GM12875 (cell line): Measurements from ENCODE around the gene SQSTM1.
"Not testable (repeated sequence)": the region's sequence is repeated elsewhere in the genome, so short reads cannot be mapped to it uniquely, and the experiment has no call there.

Source experiments
- H3K4me3 ChIP-seq: one replicate; pipeline ENCODE4 v1.5.1; 2011; ENCODE audit warnings: low read depth, low read length, control low read depth
- TF ChIP-seq, protein P1 (sequence below): IDR thresholded peaks from 2 replicates; pipeline ENCODE4 v1.5.1; 2011; ENCODE audit warnings: low read depth, mild to moderate bottlenecking, control low read depth, inconsistent platforms, low read length, moderate library complexity, borderline replicate concordance; ENCODE audit not compliant: insufficient read depth

Gene SQSTM1

DNA sequence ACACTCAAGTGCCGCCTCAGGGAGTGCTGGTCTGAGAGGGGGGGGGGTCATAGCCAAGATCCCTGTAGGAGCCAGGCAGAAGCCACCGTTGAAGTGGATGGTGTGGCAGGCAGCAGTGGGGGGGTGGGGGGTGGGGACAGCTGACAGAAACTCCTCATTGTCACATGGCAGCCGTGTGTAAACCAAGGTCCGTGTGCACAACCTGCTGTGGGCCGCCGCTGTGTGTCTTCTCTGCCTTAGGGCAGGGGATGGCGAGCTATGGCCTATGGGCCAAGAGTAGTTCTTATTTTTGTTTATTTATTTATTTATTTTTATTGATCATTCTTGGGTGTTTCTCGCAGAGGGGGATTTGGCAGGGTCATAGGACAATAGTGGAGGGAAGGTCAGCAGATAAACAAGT, 13.4 kb downstream of the SQSTM1 start:
- H3K4me3 ChIP-seq = no peak overlapping the region
- TF ChIP-seq, protein P1, sequence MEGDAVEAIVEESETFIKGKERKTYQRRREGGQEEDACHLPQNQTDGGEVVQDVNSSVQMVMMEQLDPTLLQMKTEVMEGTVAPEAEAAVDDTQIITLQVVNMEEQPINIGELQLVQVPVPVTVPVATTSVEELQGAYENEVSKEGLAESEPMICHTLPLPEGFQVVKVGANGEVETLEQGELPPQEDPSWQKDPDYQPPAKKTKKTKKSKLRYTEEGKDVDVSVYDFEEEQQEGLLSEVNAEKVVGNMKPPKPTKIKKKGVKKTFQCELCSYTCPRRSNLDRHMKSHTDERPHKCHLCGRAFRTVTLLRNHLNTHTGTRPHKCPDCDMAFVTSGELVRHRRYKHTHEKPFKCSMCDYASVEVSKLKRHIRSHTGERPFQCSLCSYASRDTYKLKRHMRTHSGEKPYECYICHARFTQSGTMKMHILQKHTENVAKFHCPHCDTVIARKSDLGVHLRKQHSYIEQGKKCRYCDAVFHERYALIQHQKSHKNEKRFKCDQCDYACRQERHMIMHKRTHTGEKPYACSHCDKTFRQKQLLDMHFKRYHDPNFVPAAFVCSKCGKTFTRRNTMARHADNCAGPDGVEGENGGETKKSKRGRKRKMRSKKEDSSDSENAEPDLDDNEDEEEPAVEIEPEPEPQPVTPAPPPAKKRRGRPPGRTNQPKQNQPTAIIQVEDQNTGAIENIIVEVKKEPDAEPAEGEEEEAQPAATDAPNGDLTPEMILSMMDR = no peak

DNA sequence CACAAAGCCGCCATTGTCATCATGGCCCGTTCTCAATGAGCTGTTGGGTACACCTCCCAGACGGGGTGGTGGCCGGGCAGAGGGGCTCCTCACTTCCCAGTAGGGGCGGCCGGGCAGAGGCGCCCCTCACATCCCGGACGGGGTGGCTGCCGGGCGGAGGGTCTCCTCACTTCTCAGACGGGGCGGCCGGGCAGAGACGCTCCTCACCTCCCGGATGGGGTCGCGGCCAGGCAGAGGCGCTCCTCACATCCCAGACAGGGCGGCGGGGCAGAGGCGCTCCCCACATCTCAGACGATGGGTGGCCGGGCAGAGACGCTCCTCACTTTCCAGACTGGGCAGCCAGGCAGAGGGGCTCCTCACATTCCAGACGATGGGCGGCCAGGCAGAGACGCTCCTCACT, 14.2 kb downstream of the SQSTM1 start:
- not testable (repeated sequence) for H3K4me3 ChIP-seq

GRCh38 chr5:179836225-179837019, 15.7 kb downstream of the SQSTM1 start:
- no peak overlapping the region for H3K4me3 ChIP-seq
- TF ChIP-seq, protein P1 = no peak

DNA sequence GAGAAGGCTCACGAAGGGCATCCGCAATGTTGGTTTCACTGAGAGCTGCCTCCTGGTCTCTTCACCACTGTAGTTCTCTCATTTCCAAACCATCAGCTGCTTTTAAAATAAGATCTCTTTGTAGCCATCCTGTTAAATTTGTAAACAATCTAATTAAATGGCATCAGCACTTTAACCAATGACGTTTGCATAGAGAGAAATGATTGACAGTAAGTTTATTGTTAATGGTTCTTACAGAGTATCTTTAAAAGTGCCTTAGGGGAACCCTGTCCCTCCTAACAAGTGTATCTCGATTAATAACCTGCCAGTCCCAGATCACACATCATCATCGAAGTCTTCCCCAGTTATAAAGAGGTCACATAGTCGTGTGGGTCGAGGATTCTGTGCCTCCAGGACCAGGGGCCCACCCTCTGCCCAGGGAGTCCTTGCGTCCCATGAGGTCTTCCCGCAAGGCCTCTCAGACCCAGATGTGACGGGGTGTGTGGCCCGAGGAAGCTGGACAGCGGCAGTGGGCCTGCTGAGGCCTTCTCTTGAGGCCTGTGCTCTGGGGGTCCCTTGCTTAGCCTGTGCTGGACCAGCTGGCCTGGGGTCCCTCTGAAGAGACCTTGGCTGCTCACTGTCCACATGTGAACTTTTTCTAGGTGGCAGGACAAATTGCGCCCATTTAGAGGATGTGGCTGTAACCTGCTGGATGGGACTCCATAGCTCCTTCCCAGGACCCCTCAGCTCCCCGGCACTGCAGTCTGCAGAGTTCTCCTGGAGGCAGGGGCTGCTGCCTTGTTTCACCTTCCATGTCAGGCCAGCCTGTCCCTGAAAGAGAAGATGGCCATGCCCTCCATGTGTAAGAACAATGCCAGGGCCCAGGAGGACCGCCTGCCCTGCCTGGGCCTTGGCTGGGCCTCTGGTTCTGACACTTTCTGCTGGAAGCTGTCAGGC, 16.6 kb downstream of the SQSTM1 start:
- H3K4me3 ChIP-seq = no peak overlapping the region
- TF ChIP-seq, protein P1 = no peak

DNA sequence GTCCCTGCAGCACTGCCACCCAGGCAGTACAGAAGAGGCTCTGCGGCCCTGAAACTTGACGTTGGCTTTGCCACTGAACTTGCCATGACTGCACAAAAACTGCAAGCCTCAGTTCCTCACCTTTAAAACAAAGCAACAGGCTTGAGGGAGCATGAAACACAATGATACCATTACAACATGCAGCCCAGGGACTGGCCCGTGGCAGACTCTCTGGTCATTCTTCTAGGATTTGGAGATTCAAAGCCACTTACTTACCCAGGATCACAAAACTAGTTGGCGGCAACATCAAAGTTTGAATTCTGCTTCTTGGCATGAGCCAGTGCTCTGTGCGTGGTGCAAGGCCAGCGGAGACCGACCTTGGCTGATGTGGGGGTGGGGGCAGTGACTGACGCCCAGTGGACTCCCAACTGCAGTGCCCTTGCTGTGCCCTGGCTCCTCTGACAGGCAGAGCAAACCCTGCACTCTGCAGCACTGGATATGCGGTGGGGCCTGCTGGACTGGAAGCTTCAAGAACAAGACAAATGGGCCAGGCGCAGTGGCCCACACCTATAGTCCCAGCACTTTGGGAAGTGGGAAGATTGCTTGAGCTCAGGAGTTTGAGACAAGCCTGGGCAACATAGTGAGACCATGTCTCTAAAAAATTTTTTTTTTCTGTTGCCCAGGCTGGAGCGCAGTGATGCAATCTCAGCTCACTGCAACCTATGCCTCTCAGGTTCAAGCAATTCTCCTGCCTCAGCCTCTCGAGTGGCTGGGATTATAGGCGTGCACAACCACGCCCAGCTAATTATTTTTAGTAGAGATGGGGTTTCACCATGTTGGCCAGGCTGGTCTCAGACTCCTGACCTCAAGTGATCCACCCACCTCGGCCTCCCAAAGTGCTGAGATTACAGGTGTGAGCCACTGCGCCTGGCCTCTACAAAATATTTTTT, 18.9 kb downstream of the SQSTM1 start:
- TF ChIP-seq, protein P1 = no peak
- no peak overlapping the region for H3K4me3 ChIP-seq

DNA sequence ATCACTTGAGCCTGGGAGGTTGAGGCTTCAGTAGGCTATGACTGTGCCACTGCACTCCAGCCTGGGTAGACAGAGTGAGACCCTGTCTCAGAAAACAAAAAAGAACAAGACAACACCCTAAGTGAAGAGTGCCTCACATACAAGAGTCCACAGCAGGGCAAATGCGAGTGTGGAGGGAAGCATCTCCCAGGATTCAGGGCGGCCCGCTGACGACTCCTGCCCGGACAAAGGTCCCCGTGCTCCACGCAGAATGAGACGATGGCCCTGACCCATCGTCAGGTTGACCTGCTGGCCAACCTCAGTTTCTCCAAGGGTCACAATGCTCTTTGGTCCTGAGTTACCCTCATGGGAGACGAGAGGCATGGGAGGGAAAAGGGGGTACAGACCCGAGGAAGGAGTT, 19.6 kb downstream of the SQSTM1 start:
- H3K4me3 ChIP-seq = no peak overlapping the region
- TF ChIP-seq, protein P1 = no peak

DNA sequence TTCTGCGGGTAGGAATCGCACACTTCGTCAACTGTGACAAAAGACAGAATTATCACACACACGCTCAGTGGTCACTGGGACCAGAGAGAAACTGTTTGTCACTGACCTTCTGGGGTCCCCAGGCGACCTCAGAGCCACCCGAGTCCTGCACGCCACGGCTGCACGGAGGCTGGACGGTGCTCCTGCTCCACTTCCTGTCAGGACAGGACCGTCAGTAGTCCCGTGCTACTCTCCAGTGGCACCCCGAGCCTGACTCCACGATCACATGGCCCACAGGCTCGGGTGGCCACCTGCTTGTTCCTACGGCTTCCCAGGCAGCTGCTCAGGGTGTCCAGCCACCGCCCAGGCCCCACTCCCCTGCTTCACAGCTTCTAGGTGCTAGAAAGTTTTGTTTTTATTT, 20.1 kb downstream of the SQSTM1 start:
- TF ChIP-seq, protein P1 = no peak
- no peak overlapping the region for H3K4me3 ChIP-seq
